ENCODE results near the gene VTI1A.

GRCh38 chr10:112779025-112779770 lies 332.2 kb downstream of the VTI1A start:
- TF ChIP-seq POLR2A (IDR thresholded peaks at IDR 0.05) = no peak
- no peak for TF ChIP-seq CTCF (IDR thresholded peaks at IDR 0.05)

Measured in sigmoid colon (tissue), 3 donors.